IPS-15b (cell line): ENCODE results near the gene MGAT1.

Experiments
- H3K27me3 ChIP-seq: one replicate; pipeline ENCODE4 v1.6.1; 2013; ENCODE audit warnings: low read length; ENCODE audit not compliant: control insufficient read depth, insufficient read depth
- H3K36me3 ChIP-seq: one replicate; pipeline ENCODE4 v1.6.1; 2013; ENCODE audit warnings: low read length; ENCODE audit not compliant: control insufficient read depth, insufficient read depth
- H3K4me1 ChIP-seq: one replicate; pipeline ENCODE4 v1.6.1; 2013; ENCODE audit warnings: mild to moderate bottlenecking, low read length; ENCODE audit not compliant: control insufficient read depth, insufficient read depth
- H3K4me3 ChIP-seq: one replicate; pipeline ENCODE4 v1.5.1; 2013; ENCODE audit warnings: low read depth, low read length
- H3K9ac ChIP-seq: one replicate; pipeline ENCODE4 v1.6.1; 2013; ENCODE audit warnings: low read depth, mild to moderate bottlenecking, low read length
- H3K9me3 ChIP-seq: one replicate; pipeline ENCODE4 v1.6.1; 2013; ENCODE audit warnings: mild to moderate bottlenecking, low read length; ENCODE audit not compliant: control insufficient read depth, insufficient read depth

Gene MGAT1

GRCh38 chr5:180802325-180803180, at the start of gene MGAT1:
MGAT1 (minus strand) TSS chr5:180802806; CDS start chr5:180792971, 9,835 bp downstream.
- no peaks in the 10 kb centered on the region for H3K9me3 ChIP-seq
- peak within 1 kb of the TSS; percentile 70 for H3K4me3 ChIP-seq
- H3K9ac ChIP-seq: peak within 1 kb of the TSS; percentile 97
- H3K27me3 ChIP-seq: no peaks in the 10 kb centered on the region
- H3K36me3 ChIP-seq: no peaks in the 10 kb centered on the region
- H3K4me1 ChIP-seq: peaks cover 8% of the 10 kb centered on the region

DNA sequence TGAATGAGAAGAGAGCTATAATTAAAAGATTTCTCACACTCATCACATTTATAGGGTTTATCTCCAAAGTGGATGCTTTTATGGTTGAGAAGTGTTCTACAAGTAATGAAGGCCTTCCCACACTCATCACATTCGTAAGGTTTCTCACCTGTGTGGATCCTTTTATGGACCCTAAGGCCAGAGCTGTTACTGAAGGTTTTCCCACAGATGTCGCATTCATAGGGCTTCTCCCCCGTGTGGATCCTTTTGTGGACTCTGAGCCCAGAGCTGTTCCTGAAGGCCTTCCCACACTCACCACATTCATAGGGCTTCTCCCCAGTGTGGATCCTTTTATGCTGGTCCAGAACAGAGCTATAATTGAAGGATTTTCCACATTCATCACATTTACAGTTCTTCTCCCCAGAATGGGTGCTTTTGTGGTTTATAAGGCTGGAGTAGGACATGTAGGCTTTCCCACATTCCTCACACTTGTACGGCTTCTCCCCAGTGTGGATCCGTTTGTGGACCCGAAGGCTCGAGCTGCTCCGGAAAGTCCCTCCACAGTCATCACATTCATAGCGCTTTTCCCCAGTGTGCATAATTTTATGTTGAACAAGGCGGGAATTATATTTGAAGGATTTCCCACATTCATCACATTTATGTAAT, 48.0 kb upstream of the MGAT1 start:
- Histone ChIP-seq H3K4me1 (no peaks in the 10 kb centered on the region), H3K9ac (no peak overlapping the region), H3K4me3 (no peak overlapping the region), H3K27me3 (no peaks in the 10 kb centered on the region), H3K36me3 (peaks cover 23% of the 10 kb centered on the region), H3K9me3 (peaks cover 33% of the 10 kb centered on the region)

GRCh38 chr5:180849827-180850226, 47.2 kb upstream of the MGAT1 start:
- Histone ChIP-seq H3K4me3 (no peak overlapping the region), H3K36me3 (peaks cover 23% of the 10 kb centered on the region), H3K4me1 (peaks cover 3% of the 10 kb centered on the region), H3K9ac (no peak overlapping the region), H3K27me3 (no peaks in the 10 kb centered on the region), H3K9me3 (peaks cover 34% of the 10 kb centered on the region)

GRCh38 chr5:180848878-180849277, 46.3 kb upstream of the MGAT1 start:
- Histone ChIP-seq H3K9me3 (peaks cover 34% of the 10 kb centered on the region), H3K36me3 (peaks cover 23% of the 10 kb centered on the region), H3K4me3 (no peak overlapping the region), H3K9ac (no peak overlapping the region), H3K27me3 (no peaks in the 10 kb centered on the region), H3K4me1 (peaks cover 6% of the 10 kb centered on the region)

DNA sequence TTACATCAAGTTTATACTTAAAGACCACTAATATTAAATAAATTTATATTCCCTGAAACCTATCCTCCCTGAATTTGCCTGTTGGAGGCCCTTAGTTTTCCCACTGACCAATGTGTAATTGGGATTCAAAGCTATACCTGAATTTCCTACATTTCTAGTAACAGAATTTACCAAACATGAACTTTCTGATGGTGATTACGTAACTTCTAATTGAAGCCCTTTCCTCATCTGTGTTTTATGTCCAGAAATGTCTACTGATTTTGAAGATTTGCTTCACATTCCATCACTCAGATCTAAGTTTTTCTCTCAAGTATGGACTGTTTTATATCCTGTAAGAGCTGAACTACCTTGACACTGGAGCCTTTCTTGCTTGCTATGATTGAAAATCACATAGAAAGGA, 45.7 kb upstream of the MGAT1 start:
- Histone ChIP-seq H3K4me3 (no peak overlapping the region), H3K9me3 (peaks cover 34% of the 10 kb centered on the region), H3K27me3 (no peaks in the 10 kb centered on the region), H3K36me3 (peaks cover 23% of the 10 kb centered on the region), H3K9ac (no peak overlapping the region), H3K4me1 (peaks cover 6% of the 10 kb centered on the region)

DNA sequence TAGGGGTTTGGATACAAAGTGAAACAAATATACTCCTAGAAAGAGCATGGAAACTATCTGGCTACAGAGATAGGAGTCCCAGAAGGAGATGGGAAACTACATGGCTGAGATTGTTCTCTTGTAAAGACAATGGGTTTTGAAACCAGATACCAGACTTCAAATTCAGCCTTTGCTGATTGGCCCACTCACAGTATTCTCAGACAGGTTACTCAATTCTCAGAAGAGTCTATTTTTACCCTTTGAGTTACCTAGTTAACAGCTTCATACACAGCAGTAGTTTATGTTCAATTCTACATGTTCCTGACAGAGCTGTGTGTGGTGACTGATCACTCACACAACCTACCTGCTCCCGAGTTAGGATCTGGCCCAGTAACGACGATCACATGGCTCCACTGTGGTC, 44.4 kb upstream of the MGAT1 start:
- Histone ChIP-seq H3K9ac (no peak overlapping the region), H3K4me3 (no peak overlapping the region), H3K36me3 (peaks cover 23% of the 10 kb centered on the region), H3K9me3 (peaks cover 34% of the 10 kb centered on the region), H3K27me3 (no peaks in the 10 kb centered on the region), H3K4me1 (peaks cover 6% of the 10 kb centered on the region)

GRCh38 chr5:180844858-180845257, 42.3 kb upstream of the MGAT1 start:
- H3K4me1 ChIP-seq: peaks cover 6% of the 10 kb centered on the region
- no peak overlapping the region for H3K4me3 ChIP-seq
- peaks cover 9% of the 10 kb centered on the region for H3K36me3 ChIP-seq
- no peak overlapping the region for H3K9ac ChIP-seq
- H3K27me3 ChIP-seq: no peaks in the 10 kb centered on the region
- peaks cover 15% of the 10 kb centered on the region for H3K9me3 ChIP-seq

DNA sequence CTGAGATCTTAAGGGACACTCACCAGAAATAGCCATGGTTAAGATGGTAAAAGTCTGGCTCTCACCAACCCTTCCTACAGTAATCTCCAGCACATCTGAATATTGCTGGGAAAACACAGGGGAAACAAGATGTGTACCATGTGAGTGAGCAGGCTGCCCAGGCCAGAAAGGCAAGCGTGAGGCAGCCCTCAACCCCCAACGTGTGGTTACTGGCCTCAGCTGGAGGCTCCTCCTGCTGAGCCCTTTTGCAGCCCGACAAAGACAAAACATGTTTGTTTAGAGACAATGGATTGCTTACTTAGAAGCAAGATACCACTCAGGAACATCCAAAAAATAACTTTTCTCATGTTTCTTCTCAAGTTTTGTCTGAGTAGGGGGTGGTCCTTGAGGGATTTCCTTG, 41.8 kb upstream of the MGAT1 start:
- H3K4me1 ChIP-seq: peaks cover 6% of the 10 kb centered on the region
- H3K4me3 ChIP-seq: no peak overlapping the region
- H3K9ac ChIP-seq: no peak overlapping the region
- H3K27me3 ChIP-seq: no peaks in the 10 kb centered on the region
- peaks cover 10% of the 10 kb centered on the region for H3K9me3 ChIP-seq
- H3K36me3 ChIP-seq: peaks cover 5% of the 10 kb centered on the region

- Histone ChIP-seq H3K9ac (no peak overlapping the region), H3K4me3 (no peak overlapping the region), H3K36me3 (no peaks in the 10 kb centered on the region), H3K27me3 (no peaks in the 10 kb centered on the region), H3K4me1 (peaks cover 6% of the 10 kb centered on the region), H3K9me3 (no peaks in the 10 kb centered on the region)
Observed at GRCh38 chr5:180839935-180840334, 37.3 kb upstream of the MGAT1 start.

DNA sequence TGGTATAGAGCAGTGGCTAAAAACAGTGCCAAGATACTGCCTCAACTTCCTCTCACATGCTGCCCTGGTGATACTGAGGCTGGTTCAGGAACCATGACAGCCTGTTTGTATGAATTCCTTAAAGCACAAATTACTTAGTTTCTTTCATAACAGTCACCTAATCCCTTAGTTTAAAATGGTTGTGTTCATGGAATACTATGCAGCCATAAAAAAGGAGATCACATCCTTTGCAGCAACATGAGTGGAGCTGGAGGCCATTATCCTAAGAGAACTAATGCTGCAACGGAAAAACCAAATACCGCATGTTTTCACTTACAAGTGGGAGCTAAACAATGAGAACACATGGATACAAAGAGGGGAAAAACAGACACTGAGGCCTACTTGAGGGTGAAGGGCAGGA, 36.6 kb upstream of the MGAT1 start:
- H3K4me1 ChIP-seq: peaks cover 2% of the 10 kb centered on the region
- no peak overlapping the region for H3K4me3 ChIP-seq
- H3K36me3 ChIP-seq: no peaks in the 10 kb centered on the region
- no peaks in the 10 kb centered on the region for H3K9me3 ChIP-seq
- H3K9ac ChIP-seq: no peak overlapping the region
- H3K27me3 ChIP-seq: no peaks in the 10 kb centered on the region

- Histone ChIP-seq H3K27me3 (peaks cover 4% of the 10 kb centered on the region), H3K9me3 (no peaks in the 10 kb centered on the region), H3K4me3 (no peak overlapping the region), H3K4me1 (peaks cover 2% of the 10 kb centered on the region), H3K36me3 (no peaks in the 10 kb centered on the region), H3K9ac (no peak overlapping the region)
Observed at GRCh38 chr5:180837478-180837877, 34.9 kb upstream of the MGAT1 start.

- H3K36me3 ChIP-seq: no peaks in the 10 kb centered on the region
- H3K4me3 ChIP-seq: no peak overlapping the region
- H3K9me3 ChIP-seq: peaks cover 9% of the 10 kb centered on the region
- H3K4me1 ChIP-seq: peaks cover 2% of the 10 kb centered on the region
- peaks cover 24% of the 10 kb centered on the region for H3K27me3 ChIP-seq
- H3K9ac ChIP-seq: no peak overlapping the region
Observed at GRCh38 chr5:180832638-180833068, 30.0 kb upstream of the MGAT1 start.
